Middle frontal gyrus (tissue), 1 donor: ENCODE measurements around the gene PTPRG.

Experiments used
- DNase-seq: peaks from one replicate; pipeline ENCODE4 v3.0.0-alpha.2; 2015; ENCODE audit warnings: low spot score; ENCODE audit errors: extremely low spot score

Gene PTPRG

GRCh38 chr3:61820306-61820992, 259.1 kb downstream of the PTPRG start:
- no peak for DNase-seq

- no peak for DNase-seq
Measured at GRCh38 chr3:61821823-61822251, 260.5 kb downstream of the PTPRG start.

- no peak for DNase-seq
Measured at GRCh38 chr3:61822588-61822987, 261.2 kb downstream of the PTPRG start.

GRCh38 chr3:61824553-61825135, 263.3 kb downstream of the PTPRG start:
- no peak for DNase-seq

GRCh38 chr3:61826161-61826560, 264.8 kb downstream of the PTPRG start:
- DNase-seq, result no peak

GRCh38 chr3:61828184-61828874, 267.0 kb downstream of the PTPRG start:
- DNase-seq, result no peak

- DNase-seq, result no peak
Measured at GRCh38 chr3:61828880-61829721, 267.7 kb downstream of the PTPRG start.

GRCh38 chr3:61829722-61830350, 268.5 kb downstream of the PTPRG start:
- DNase-seq, result no peak

GRCh38 chr3:61831973-61832372, 270.6 kb downstream of the PTPRG start:
- DNase-seq, result no peak

GRCh38 chr3:61832375-61833229, 271.2 kb downstream of the PTPRG start:
- no peak for DNase-seq

- DNase-seq, result no peak
Measured at GRCh38 chr3:61839256-61839655, 277.9 kb downstream of the PTPRG start.

- no peak for DNase-seq
Measured at GRCh38 chr3:61841111-61841845, 279.9 kb downstream of the PTPRG start.

- DNase-seq, result no peak
Measured at GRCh38 chr3:61841988-61842387, 280.6 kb downstream of the PTPRG start.

GRCh38 chr3:61844346-61844745, 283.0 kb downstream of the PTPRG start:
- no peak for DNase-seq

GRCh38 chr3:61846488-61846887, 285.1 kb downstream of the PTPRG start:
- DNase-seq, result no peak

GRCh38 chr3:61847784-61848462, 286.6 kb downstream of the PTPRG start:
- peak; percentile 37 for DNase-seq

- DNase-seq, result no peak
Measured at GRCh38 chr3:61848885-61849284, 287.5 kb downstream of the PTPRG start.

- DNase-seq, result no peak
Measured at GRCh38 chr3:61853912-61854311, 292.5 kb downstream of the PTPRG start.

- no peak for DNase-seq
Measured at GRCh38 chr3:61855211-61855610, 293.8 kb downstream of the PTPRG start.
